K562 (cell line): Measurements from ENCODE around the gene CEP250. TPM values are rescaled to one million over a fixed set of nuclear protein-coding genes. Genes with fewer than 3 reads are reported as not detected.

Experiments used
- ATAC-seq: fragments of 200-7000 bp; cut with Tn5 transposase; 3 replicates; pipeline ENCODE4 v1.9.1; 2020; ENCODE audit warnings: moderate library complexity
- BruUV-seq: library from RNA; stranded (reverse); fragments of 400-500 nt; replicated peaks from 2 replicates; lab custom pipeline; 2021; lab: Mats Ljungman, UMichigan
- CTCF ChIA-PET: fragments of 300-600 bp; formaldehyde crosslinking; extraction: SDS; loops from one replicate; lab custom pipeline; 2021; ENCODE audit warnings: low intra/inter-chr PET ratio; lab: Yijun Ruan, JAX
- POLR2A ChIA-PET: fragments of 300-600, 350-650 bp; sonication (Branson Sonifier 250); formaldehyde crosslinking; extraction: SDS; loops from one replicate; lab custom pipeline; 2021; ENCODE audit warnings: antibody characterized with exemption, inconsistent platforms; lab: Yijun Ruan, JAX
- DNase-seq, 4 experiments: peaks; one replicate each; pipeline versions ENCODE4 v3.0.0 to v3.0.0-alpha.2; 2011 to 2018; ENCODE audit warnings: low spot score in 3 of 4, mixed read lengths in 3 of 4; ENCODE audit errors: extremely low read depth in 1 of 4
- FAIRE-seq: peaks from 2 replicates; lab custom pipeline; 2011; peaks lifted over from hg19 to GRCh38; lab: Jason Lieb, UNC
- H2AFZ ChIP-seq: 2 replicates; pipeline ENCODE4 v1.6.0; 2011; ENCODE audit warnings: low read depth, low read length, control low read depth, inconsistent platforms
- H3K27ac ChIP-seq: fragments of 200-600 bp; 3 replicates; pipeline ENCODE4 v1.8.0; 2011; ENCODE audit warnings: low read depth, mild to moderate bottlenecking, control low read depth, inconsistent platforms, low read length, moderate library complexity, mixed read lengths; ENCODE audit errors: extremely low read depth
- H3K27me3 ChIP-seq, 2 experiments: fragments of 300-600 bp in 1 of 2; 2 replicates in 1 of 2; 3 replicates in 1 of 2; pipeline versions ENCODE4 v1.6.0 to v1.8.0; 2011; ENCODE audit warnings: inconsistent platforms in 2 of 2, low read length in 2 of 2, mild to moderate bottlenecking in 1 of 2, mixed read lengths in 1 of 2, moderate library complexity in 1 of 2; ENCODE audit not compliant: control insufficient read depth in 2 of 2, insufficient read depth in 2 of 2
- H3K36me3 ChIP-seq: fragments of 300-600 bp; 3 replicates; pipeline ENCODE4 v1.8.0; 2011; ENCODE audit warnings: mild to moderate bottlenecking, low read length, inconsistent platforms; ENCODE audit not compliant: control insufficient read depth, insufficient read depth
- H3K4me1 ChIP-seq, 2 experiments: fragments of 200-600 bp in 1 of 2; replicated peaks in 1 of 2; 2 replicates in 1 of 2; 3 replicates in 1 of 2; pipeline versions ENCODE4 v1.5.1 to v1.8.0; 2011; ENCODE audit warnings: inconsistent platforms in 2 of 2, low read length in 2 of 2, mild to moderate bottlenecking in 1 of 2, mixed read lengths in 1 of 2, moderate library complexity in 1 of 2; ENCODE audit not compliant: control insufficient read depth in 2 of 2, insufficient read depth in 2 of 2
- H3K4me2 ChIP-seq: 2 replicates; pipeline ENCODE4 v1.6.1; 2011; ENCODE audit warnings: low read length, control low read depth, inconsistent platforms, mixed read lengths; ENCODE audit not compliant: insufficient read depth
- H3K4me3 ChIP-seq: fragments of 200-600 bp; sonication (generic), shearing (Covaris generic); 2 replicates; pipeline ENCODE4 v1.5.1; 2016; ENCODE audit warnings: control low read depth, inconsistent platforms
- H3K79me2 ChIP-seq: fragments of 200-600 bp; 3 replicates; pipeline ENCODE4 v1.8.0; 2011; ENCODE audit warnings: low read length, inconsistent platforms; ENCODE audit not compliant: control insufficient read depth, insufficient read depth
- H3K9ac ChIP-seq, 2 experiments: 2 replicates each; pipeline versions ENCODE4 v1.6.0 to v1.6.1; 2011; ENCODE audit warnings: low read depth in 2 of 2, low read length in 2 of 2, control low read depth in 1 of 2, inconsistent platforms in 1 of 2, mild to moderate bottlenecking in 1 of 2, mixed read lengths in 1 of 2; ENCODE audit not compliant: insufficient read depth in 1 of 2
- H3K9me1 ChIP-seq: one replicate; pipeline ENCODE4 v1.6.0; 2011; ENCODE audit warnings: inconsistent platforms, mild to moderate bottlenecking, low read length, moderate library complexity; ENCODE audit not compliant: control insufficient read depth, insufficient read depth
- H3K9me3 ChIP-seq: replicated peaks from 2 replicates; pipeline ENCODE4 v1.5.1; 2011; ENCODE audit warnings: low read depth, low read length, inconsistent platforms; ENCODE audit not compliant: control insufficient read depth, insufficient read depth
- H4K20me1 ChIP-seq: replicated peaks from 2 replicates; pipeline ENCODE4 v1.6.1; 2011; ENCODE audit warnings: low read length, inconsistent platforms, mixed read lengths; ENCODE audit not compliant: control insufficient read depth, insufficient read depth
- BRCA1 ChIP-seq, 2 experiments: fragments of 450-650 bp in 1 of 2; sonication (generic) in 1 of 2; formaldehyde crosslinking in 1 of 2; IDR thresholded peaks; 2 replicates each; pipeline versions ENCODE4 v1.5.0 to v1.6.1; 2017 to 2020; ENCODE audit warnings: mild to moderate bottlenecking in 1 of 2, missing genetic modification reagents in 1 of 2
- CCAR2 ChIP-seq: fragments of 200-400 bp; formaldehyde crosslinking; IDR thresholded peaks from 2 replicates; pipeline ENCODE4 v1.6.1; 2017; ENCODE audit warnings: mild to moderate bottlenecking, low read depth, low read length
- DLX4 ChIP-seq: fragments of 250-450 bp; sonication (Bioruptor Pico); IDR thresholded peaks from 2 replicates; pipeline ENCODE4 v1.6.1; 2021; ENCODE audit warnings: mild to moderate bottlenecking
- EP400 ChIP-seq: fragments of 450-650 bp; IDR thresholded peaks from 2 replicates; pipeline ENCODE4 v1.6.1; 2017; ENCODE audit warnings: antibody characterized with exemption, mild to moderate bottlenecking, moderate library complexity
- HEY1 ChIP-seq: fragments of 250-450 bp; sonication (Bioruptor Pico); IDR thresholded peaks from 2 replicates; pipeline ENCODE4 v1.5.0; 2020; ENCODE audit warnings: mild to moderate bottlenecking, moderate library complexity, borderline replicate concordance
- IFI16 ChIP-seq: fragments of 250-450 bp; sonication (Bioruptor Pico); IDR thresholded peaks from 2 replicates; pipeline ENCODE4 v2.1.2; 2022; ENCODE audit warnings: mild to moderate bottlenecking, inconsistent platforms
- PBX2 ChIP-seq, 2 experiments: IDR thresholded peaks in 1 of 2; conservative IDR thresholded peaks in 1 of 2; 2 replicates each; pipeline ENCODE4 v1.6.1; 2016; ENCODE audit warnings: low read depth in 2 of 2, mild to moderate bottlenecking in 1 of 2, missing compliant biosample characterization in 1 of 2, missing genetic modification characterization in 1 of 2, moderate library complexity in 1 of 2
- POLR2A ChIP-seq: fragments of 450-650 bp; conservative IDR thresholded peaks from 2 replicates; pipeline ENCODE4 v1.6.1; 2016
- RAD21 ChIP-seq, 2 experiments: fragments of 250-450 bp in 1 of 2; fragments of 450-650 bp in 1 of 2; sonication (Bioruptor Pico) in 1 of 2; formaldehyde crosslinking in 1 of 2; IDR thresholded peaks in 1 of 2; conservative IDR thresholded peaks in 1 of 2; 2 replicates each; pipeline versions ENCODE4 v1.4.0 to v1.8.0; 2020 to 2022; ENCODE audit warnings: mild to moderate bottlenecking in 2 of 2, moderate library complexity in 1 of 2
- RB1 ChIP-seq: fragments of 450-650 bp; IDR thresholded peaks from 2 replicates; pipeline ENCODE4 v1.6.1; 2017; ENCODE audit warnings: low read depth, mild to moderate bottlenecking
- SAP30 ChIP-seq: fragments of 200-600 bp; sonication (generic); IDR thresholded peaks from 2 replicates; pipeline ENCODE4 v1.6.1; 2012; ENCODE audit warnings: borderline replicate concordance, low read depth, mild to moderate bottlenecking, moderate library complexity, low read length, control low read depth, inconsistent platforms; ENCODE audit not compliant: insufficient read depth, poor library complexity, severe bottlenecking
- YY1 ChIP-seq, 3 experiments: IDR thresholded peaks; 2 replicates each; pipeline ENCODE4 v1.6.1; 2011; ENCODE audit warnings: low read length in 2 of 3, mild to moderate bottlenecking in 2 of 3, moderate library complexity in 2 of 3, borderline replicate concordance in 1 of 3, control low read depth in 1 of 3, low read depth in 1 of 3; ENCODE audit not compliant: insufficient read depth in 3 of 3, insufficient replicate concordance in 2 of 3, control insufficient read depth in 1 of 3, insufficient read length in 1 of 3; ENCODE audit errors: extremely low read depth in 1 of 3
- WGBS: fragments of 100-300 bp; shearing (Covaris generic); methylation state at CpG from one replicate; pipeline ENCODE4 v1.1.6; 2016; ENCODE audit warnings: low coverage, mixed read lengths; ENCODE audit not compliant: insufficient coverage; ENCODE audit errors: missing lambda C conversion rate; 5-methylcytosine and 5-hydroxymethylcytosine counted together
- in situ Hi-C: fragments of 300-500 bp; cut with MboI; formaldehyde crosslinking; loops from 4 replicates; pipeline ENCODE4 v1.15.0; 2018; ENCODE audit warnings: inconsistent platforms, mixed read lengths
- intact Hi-C: fragments of 100-400 bp; cut with micrococcal nuclease; formaldehyde crosslinking; loops from 2 replicates; pipeline ENCODE4 v1.14.2; 2022
- polyA plus RNA-seq, 8 experiments: library from polyadenylated mRNA; depleted of rRNA in 4 of 8; stranded (reverse) in 5 of 8; unstranded in 3 of 8; fragments of >200 nt; fragmentation: Nextera tagmentation in 2 of 8; fragmentation: Illumina TruSeq in 1 of 8; extraction: Ambion mirVana in 2 of 8; extraction: Trizol in 1 of 8; gene quantifications; 2 replicates each; pipeline versions ENCODE4 v1.2.1 to v1.2.3, GENCODE V29; 2011 to 2014; ENCODE audit warnings: inconsistent platforms in 1 of 8, missing spikeins in 1 of 8
- total RNA-seq, 7 experiments: library from RNA; depleted of rRNA in 6 of 7; stranded (reverse); fragments of >200 nt in 6 of 7; fragmentation: Illumina TruSeq in 2 of 7; extraction: Trizol in 2 of 7; gene quantifications; 2 replicates each; pipeline versions ENCODE4 v1.2.1 to v1.2.3, GENCODE V29; 2011 to 2021; ENCODE audit warnings: low replicate concordance in 1 of 7

The CEP250 gene
- total and polyA plus RNA-seq, 9 of the 15 experiments (the other 6 are each of a cell fraction or from before 2014, with no cell fraction given) = 2.5 to 41.9 (median 20.5) TPM

- Histone ChIP-seq H3K79me2 (no peaks in the 10 kb centered on the region), H3K4me3 (peak overlapping the region; percentile 15; the same call in 1 of the 2 replicates), H3K36me3 (no peaks in the 10 kb centered on the region), H3K4me1 (no peaks in the 10 kb centered on the region; a peak in 1 of 5 replicates), H2AFZ (peak overlapping the region; percentile 77; the same call in 1 of the 2 replicates), H3K9me1 (no peaks in the 10 kb centered on the region), H3K27ac (no peak overlapping the region), H3K27me3 (no peaks in the 10 kb centered on the region), H4K20me1 (no peaks in the 10 kb centered on the region), H3K9ac (no peak overlapping the region; a peak in 2 of 4 replicates), H3K9me3 (no peaks in the 10 kb centered on the region), H3K4me2 (peak overlapping the region; percentile 38; the same call in 1 of the 2 replicates)
- in situ Hi-C loops = loop anchor here (25.0 kb wide), 2 partner anchors 135 to 310 kb away; partner anchors contain the start of gene EDEM2
- WGBS = 4% methylated on average over 10 of the region's 11 CpGs
- ChIA-PET POLR2A (interaction anchor here (0.5 to 1.6 kb wide), 5 partner anchors 8 to 593 kb away, joined by 3 to 5 read pairs (median 4); partner anchors contain the start of gene CEP250), CTCF (interaction anchor here (0.7 to 2.5 kb wide), 4 partner anchors 105 to 613 kb away, joined by 3 to 7 read pairs (median 5); no protein-coding TSS in a partner anchor)
- peak; percentile 77 to 89 (median 80) for DNase-seq
- FAIRE-seq = peak; percentile 93
- peak; percentile 96 for ATAC-seq
- intact Hi-C loops = loop anchor here (2.0 kb wide), 1 partner anchor 302 kb away; no protein-coding TSS in a partner anchor
- no TSS peak for BruUV-seq
- TF ChIP-seq PBX2 (CRISPR knock-in tag; IDR thresholded peaks at IDR 0.05; ENCODE audit: low read depth) (no peak), PBX2 (tag; conservative IDR thresholded peaks at IDR 0.05; ENCODE audit: low read depth) (0 out of 2 replicates have a peak, but pooled peaks have one; percentile 16), IFI16 (CRISPR knock-in tag) (no peak), HEY1 (no peak), BRCA1 (IDR thresholded peaks at IDR 0.05) (no peak), BRCA1 (CRISPR knock-in tag; IDR thresholded peaks at IDR 0.05) (no peak), EP400 (peak; percentile 57), YY1 (IDR thresholded peaks at IDR 0.05; ENCODE audit: borderline replicate concordance in 1 of 3, control insufficient read depth in 1 of 3, extremely low read depth in 1 of 3, insufficient read depth in 3 of 3, insufficient read length in 1 of 3, insufficient replicate concordance in 2 of 3, low read depth in 1 of 3, low read length in 2 of 3) (peak in 1 of 3 experiments; percentile 9), SAP30 (no peak), POLR2A (peak; percentile 47; the same call in 1 of the 2 replicates), DLX4 (CRISPR knock-in tag) (no peak), RAD21 (CRISPR knock-in tag; conservative IDR thresholded peaks at IDR 0.05 in 1 of 2, IDR thresholded peaks at IDR 0.05 in 1 of 2) (peak; percentile 60 to 71), CCAR2 (no peak), RB1 (peak; percentile 44; the same call in 1 of the 2 replicates)
Observed at GRCh38 chr20:35447082-35447789, 8.2 kb upstream of the CEP250 start.
